Fibroblast of the aortic adventitia (primary cell): ENCODE results near the gene ACOT7. TPM values are rescaled to one million over a fixed set of nuclear protein-coding genes. Genes with fewer than 3 reads are reported as not detected.

Experiments used
- DNase-seq: peaks from one replicate; pipeline ENCODE4 v3.0.0-alpha.2; 2010; ENCODE audit warnings: low read depth
- H3K4me3 ChIP-seq: 2 replicates; pipeline ENCODE4 v1.5.1; 2011; ENCODE audit warnings: low read depth, mild to moderate bottlenecking, control low read depth, low read length, moderate library complexity
- CTCF ChIP-seq: IDR thresholded peaks from 2 replicates; pipeline ENCODE4 v1.5.1; 2011; ENCODE audit warnings: mild to moderate bottlenecking, low read length, control low read depth, inconsistent platforms; ENCODE audit not compliant: insufficient read depth
- total RNA-seq: library from RNA; depleted of rRNA; stranded (reverse); fragments of >200 nt; gene quantifications from 2 replicates; pipeline ENCODE4 v1.2.3, GENCODE V29; 2012; ENCODE audit warnings: low replicate concordance

The ACOT7 gene
- total RNA-seq, 1 donor, result 16.0 TPM

- peak; percentile 36 for DNase-seq
- H3K4me3 ChIP-seq, result no peak overlapping the region
- TF ChIP-seq CTCF, result peak; percentile 78
Observed at GRCh38 chr1:6347641-6348487, 45.7 kb downstream of the ACOT7 start.

- H3K4me3 ChIP-seq, result no peak overlapping the region
- TF ChIP-seq CTCF, result no peak
- no peak for DNase-seq
Observed at GRCh38 chr1:6345460-6345859, 48.1 kb downstream of the ACOT7 start.

DNA sequence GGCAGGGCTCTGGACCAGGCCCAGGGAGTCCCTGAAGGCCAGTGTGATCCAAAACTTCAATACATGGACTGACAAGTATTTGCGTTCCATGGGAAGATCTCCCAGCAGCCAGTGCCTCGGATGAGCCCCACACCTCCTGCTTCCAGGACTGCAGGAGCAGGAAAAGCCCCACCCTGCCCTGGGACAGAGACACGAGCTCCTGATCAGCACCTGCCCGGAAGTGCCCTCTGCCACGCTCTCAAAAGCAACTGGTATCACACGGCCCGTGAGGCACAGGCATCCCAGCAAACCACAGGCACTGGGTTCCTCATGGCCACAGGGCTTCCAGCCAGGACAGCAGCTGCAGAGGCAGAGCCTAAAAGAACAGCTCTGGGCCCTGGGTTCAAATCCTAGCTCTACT, 48.6 kb downstream of the ACOT7 start:
- DNase-seq, result no peak
- no peak for TF ChIP-seq CTCF
- H3K4me3 ChIP-seq, result no peak overlapping the region

GRCh38 chr1:6343506-6344405, 49.8 kb downstream of the ACOT7 start:
- peak; percentile 83 for DNase-seq
- no peak overlapping the region for H3K4me3 ChIP-seq
- peak; percentile 99 for TF ChIP-seq CTCF

DNA sequence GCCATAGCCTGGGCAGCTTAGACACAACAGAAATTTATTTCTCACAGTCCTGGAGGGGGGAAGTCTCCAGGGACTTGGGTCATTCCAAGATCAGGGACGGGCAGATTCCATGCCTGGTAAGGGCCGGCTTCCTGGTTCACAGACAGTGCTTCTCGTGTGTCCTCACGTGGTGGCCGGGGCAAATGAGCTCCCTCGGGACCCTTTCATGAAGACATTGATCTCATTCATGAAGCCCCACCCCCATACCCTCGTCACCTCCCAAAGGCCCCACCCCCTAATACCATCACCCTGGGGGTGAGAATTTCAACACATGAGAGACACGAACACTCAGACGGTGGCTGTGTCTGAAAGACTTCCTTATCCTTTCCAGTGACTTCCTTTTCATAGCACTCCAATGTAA, 51.5 kb downstream of the ACOT7 start:
- no peak for DNase-seq
- TF ChIP-seq CTCF, result no peak
- H3K4me3 ChIP-seq, result no peak overlapping the region

DNA sequence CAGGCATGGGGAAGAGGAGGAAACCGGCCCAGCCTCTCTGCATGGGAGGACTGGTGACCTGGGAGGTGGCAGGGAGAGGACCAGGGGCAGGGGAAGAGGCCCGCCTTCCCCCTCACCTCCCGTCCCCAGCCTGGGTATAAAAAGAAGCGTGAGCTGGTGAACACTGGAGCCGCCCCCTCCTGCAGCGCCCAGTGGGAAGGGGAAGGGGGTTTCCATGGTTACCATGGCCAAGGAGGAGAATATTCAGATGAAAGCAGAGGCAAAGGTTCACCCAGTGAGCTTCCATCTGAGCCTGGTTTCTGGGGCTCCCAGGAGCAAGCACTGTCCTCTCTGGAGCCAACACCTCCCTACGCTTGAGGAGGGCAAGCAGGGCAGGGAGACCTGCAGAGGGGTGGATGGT, 54.9 kb downstream of the ACOT7 start:
- no peak for DNase-seq
- TF ChIP-seq CTCF, result no peak

More for the DNA sequence above, 54.9 kb downstream of the ACOT7 start:
- no peak overlapping the region for H3K4me3 ChIP-seq
